ENCODE results near the gene C7orf33. TPM values are rescaled to one million over a fixed set of nuclear protein-coding genes. Genes with fewer than 3 reads are reported as not detected.

The C7orf33 gene
- total RNA-seq, 2 donors from 2014 or later, result not detected

DNA sequence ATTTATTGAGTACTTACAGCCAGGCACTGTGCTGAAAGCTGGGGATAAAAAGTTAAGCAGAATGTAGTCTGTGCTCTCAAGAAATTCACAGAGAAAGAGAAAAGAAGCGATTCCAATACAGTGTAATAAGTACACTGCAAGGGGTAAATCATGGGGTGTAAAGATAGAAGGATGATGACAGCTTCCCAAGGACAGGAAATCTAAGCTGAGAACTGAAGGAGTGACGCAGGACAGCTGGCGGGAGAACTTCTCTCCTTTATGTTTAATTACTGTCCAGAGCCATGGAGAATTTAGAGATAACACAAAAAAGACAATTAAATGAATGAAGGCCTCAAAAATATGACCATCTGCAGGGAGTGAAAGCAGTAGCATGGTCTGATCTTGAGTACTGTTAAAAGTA, 34.8 kb downstream of the C7orf33 start:
- TF ChIP-seq, protein P1, sequence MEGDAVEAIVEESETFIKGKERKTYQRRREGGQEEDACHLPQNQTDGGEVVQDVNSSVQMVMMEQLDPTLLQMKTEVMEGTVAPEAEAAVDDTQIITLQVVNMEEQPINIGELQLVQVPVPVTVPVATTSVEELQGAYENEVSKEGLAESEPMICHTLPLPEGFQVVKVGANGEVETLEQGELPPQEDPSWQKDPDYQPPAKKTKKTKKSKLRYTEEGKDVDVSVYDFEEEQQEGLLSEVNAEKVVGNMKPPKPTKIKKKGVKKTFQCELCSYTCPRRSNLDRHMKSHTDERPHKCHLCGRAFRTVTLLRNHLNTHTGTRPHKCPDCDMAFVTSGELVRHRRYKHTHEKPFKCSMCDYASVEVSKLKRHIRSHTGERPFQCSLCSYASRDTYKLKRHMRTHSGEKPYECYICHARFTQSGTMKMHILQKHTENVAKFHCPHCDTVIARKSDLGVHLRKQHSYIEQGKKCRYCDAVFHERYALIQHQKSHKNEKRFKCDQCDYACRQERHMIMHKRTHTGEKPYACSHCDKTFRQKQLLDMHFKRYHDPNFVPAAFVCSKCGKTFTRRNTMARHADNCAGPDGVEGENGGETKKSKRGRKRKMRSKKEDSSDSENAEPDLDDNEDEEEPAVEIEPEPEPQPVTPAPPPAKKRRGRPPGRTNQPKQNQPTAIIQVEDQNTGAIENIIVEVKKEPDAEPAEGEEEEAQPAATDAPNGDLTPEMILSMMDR (IDR thresholded peaks at IDR 0.05), result no peak
- ATAC-seq (ENCODE audit: insufficient number of reproducible peaks, low FRiP score, low read depth) (no peak), DNase-seq (ENCODE audit: low spot score) (no peak)
- H3K27ac ChIP-seq, result no peak overlapping the region
- H3K36me3 ChIP-seq, result no peaks in the 10 kb centered on the region
- H3K9me3 ChIP-seq, result no peaks in the 10 kb centered on the region
- peaks cover 0 to 5% of the 10 kb centered on the region in 2 donors for H3K4me1 ChIP-seq (ENCODE audit: control insufficient read depth in 1 of 2, low read depth in 2 of 2)
- no peaks in the 10 kb centered on the region for H3K27me3 ChIP-seq (replicated peaks; ENCODE audit: insufficient read depth)
- H3K4me3 ChIP-seq, result no peak overlapping the region

DNA sequence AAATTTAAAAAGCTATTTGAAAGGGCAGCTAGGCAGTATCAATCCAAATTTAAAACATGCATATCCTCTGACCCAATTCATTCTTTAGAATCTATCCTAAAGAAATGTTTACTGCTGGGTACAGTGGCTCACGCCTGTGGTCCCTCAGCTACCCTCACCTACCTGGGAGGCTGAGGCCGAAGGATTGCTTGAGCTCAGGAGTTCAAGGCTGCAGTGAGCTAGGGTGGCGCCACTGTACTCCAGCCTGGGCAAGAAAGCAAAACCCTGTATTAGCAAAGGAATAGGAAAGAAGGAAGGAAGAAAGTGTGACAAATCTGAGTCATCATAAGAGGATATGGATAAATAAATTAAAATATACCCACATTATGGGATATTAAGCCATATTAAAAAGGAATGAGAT, 36.3 kb downstream of the C7orf33 start:
- Histone ChIP-seq H3K27ac (no peak overlapping the region), H3K36me3 (no peaks in the 10 kb centered on the region), H3K4me1 (ENCODE audit: control insufficient read depth in 1 of 2, low read depth in 2 of 2) (peaks cover 0 to 5% of the 10 kb centered on the region in 2 donors), H3K4me3 (no peak overlapping the region), H3K27me3 (replicated peaks; ENCODE audit: insufficient read depth) (no peaks in the 10 kb centered on the region), H3K9me3 (no peaks in the 10 kb centered on the region)
- ATAC-seq (ENCODE audit: insufficient number of reproducible peaks, low FRiP score, low read depth) (no peak), DNase-seq (ENCODE audit: low spot score) (no peak)
- TF ChIP-seq, protein P1 (IDR thresholded peaks at IDR 0.05), result no peak

DNA sequence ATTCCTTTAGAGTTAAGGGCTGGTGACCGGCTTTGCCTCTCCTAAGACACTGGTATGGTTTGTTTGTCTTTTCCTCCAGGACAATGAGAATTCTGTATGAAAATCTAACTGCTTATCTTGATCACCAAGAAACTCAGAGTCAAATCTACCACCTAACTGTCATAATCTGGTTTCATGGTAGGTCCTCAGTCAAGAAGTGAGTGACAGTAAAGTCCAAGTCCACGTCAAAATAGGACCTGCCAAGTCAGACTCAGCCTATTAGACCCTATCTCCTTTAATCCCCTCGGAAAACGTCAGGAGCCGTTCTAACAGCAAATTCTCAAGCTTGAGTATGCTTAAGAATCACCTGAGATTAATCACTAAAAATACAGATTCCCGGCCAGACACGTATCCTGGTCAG, 37.4 kb downstream of the C7orf33 start:
- ATAC-seq (ENCODE audit: insufficient number of reproducible peaks, low FRiP score, low read depth) (no peak), DNase-seq (ENCODE audit: low spot score) (no peak)
- Histone ChIP-seq H3K27me3 (replicated peaks; ENCODE audit: insufficient read depth) (no peaks in the 10 kb centered on the region), H3K9me3 (no peaks in the 10 kb centered on the region), H3K4me1 (ENCODE audit: control insufficient read depth in 1 of 2, low read depth in 2 of 2) (peaks cover 0 to 5% of the 10 kb centered on the region in 2 donors), H3K36me3 (no peaks in the 10 kb centered on the region), H3K4me3 (no peak overlapping the region), H3K27ac (no peak overlapping the region)
- TF ChIP-seq, protein P1 (IDR thresholded peaks at IDR 0.05), result no peak

DNA sequence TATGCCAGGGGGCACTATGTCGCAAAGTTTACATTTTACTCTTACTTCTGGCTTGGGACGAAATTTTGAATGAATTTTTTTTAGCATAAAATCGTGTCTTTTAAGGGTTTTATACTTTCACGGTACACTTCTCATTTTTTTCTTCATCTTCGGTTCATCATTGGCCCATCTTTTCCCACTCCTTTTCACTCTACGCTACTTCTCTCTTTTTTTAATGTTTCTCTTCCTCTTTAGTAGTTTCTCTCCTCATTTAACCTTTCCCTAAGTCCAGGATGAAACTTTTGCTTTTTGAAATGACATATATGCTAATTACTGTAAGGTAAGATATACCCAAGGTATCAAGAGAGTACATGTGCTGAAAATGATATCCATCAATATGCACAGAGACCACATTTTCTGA, 39.5 kb downstream of the C7orf33 start:
- no peak overlapping the region for H3K4me3 ChIP-seq
- H3K27me3 ChIP-seq (replicated peaks; ENCODE audit: insufficient read depth), result no peaks in the 10 kb centered on the region
- DNase-seq (ENCODE audit: low spot score), result no peak
- ATAC-seq (ENCODE audit: insufficient number of reproducible peaks, low FRiP score, low read depth), result no peak
- no peaks in the 10 kb centered on the region for H3K9me3 ChIP-seq
- H3K4me1 ChIP-seq (ENCODE audit: control insufficient read depth in 1 of 2, low read depth in 2 of 2), result no peaks in the 10 kb centered on the region
- no peaks in the 10 kb centered on the region for H3K36me3 ChIP-seq
- no peak overlapping the region for H3K27ac ChIP-seq
- TF ChIP-seq, protein P1 (IDR thresholded peaks at IDR 0.05), result no peak

DNA sequence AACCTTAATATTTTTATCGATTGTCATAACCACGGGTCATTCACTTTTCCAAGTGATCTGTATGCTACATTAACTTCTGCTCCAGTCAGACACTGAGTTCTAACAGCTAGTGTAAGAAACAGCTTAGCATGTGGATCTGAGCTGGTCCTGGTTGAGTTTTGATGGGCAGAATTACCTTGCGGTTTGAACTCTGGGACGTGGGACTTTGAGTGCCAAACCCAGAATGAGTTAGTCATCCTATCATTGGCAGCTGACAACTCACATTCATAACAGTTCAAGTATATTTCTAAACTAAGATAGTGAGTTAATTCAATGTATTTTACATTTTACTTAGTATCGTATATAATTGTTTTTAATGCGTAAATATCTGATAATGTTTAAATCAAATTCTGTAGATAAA, 43.2 kb downstream of the C7orf33 start:
- no peaks in the 10 kb centered on the region for H3K9me3 ChIP-seq
- no peaks in the 10 kb centered on the region for H3K4me1 ChIP-seq (ENCODE audit: control insufficient read depth in 1 of 2, low read depth in 2 of 2)
- ATAC-seq (ENCODE audit: insufficient number of reproducible peaks, low FRiP score, low read depth) (no peak), DNase-seq (ENCODE audit: low spot score) (no peak)
- H3K27me3 ChIP-seq (replicated peaks; ENCODE audit: insufficient read depth), result no peaks in the 10 kb centered on the region
- no peak overlapping the region for H3K27ac ChIP-seq
- H3K36me3 ChIP-seq, result no peaks in the 10 kb centered on the region
- no peak overlapping the region for H3K4me3 ChIP-seq
- TF ChIP-seq, protein P1 (IDR thresholded peaks at IDR 0.05), result no peak

All from thoracic aorta (tissue), 2 donors.